ENCODE data around the gene ST3GAL3. TPM values are rescaled to one million over a fixed set of nuclear protein-coding genes. Genes with fewer than 3 reads are reported as not detected.

Gene ST3GAL3
- total RNA-seq, 1 donor from 2014 or later, result 34.3 TPM

GRCh38 chr1:43854473-43854872, 147.1 kb downstream of the ST3GAL3 start:
- intact Hi-C loops (cut with DNase I), result no loop called here
- no peak for DNase-seq (ENCODE audit: low spot score in 2 of 2)
- no peak overlapping the region for H3K4me3 ChIP-seq

GRCh38 chr1:43856188-43856587, 148.9 kb downstream of the ST3GAL3 start:
- peaks cover 0 to 2% of the 10 kb centered on the region in 2 donors for H3K4me1 ChIP-seq
- no peak for DNase-seq (ENCODE audit: low spot score in 2 of 2)
- no peak overlapping the region for H3K4me3 ChIP-seq
- intact Hi-C loops (cut with DNase I), result no loop called here
- no peaks in the 10 kb centered on the region for H3K27me3 ChIP-seq
- no peak for TF ChIP-seq CTCF (IDR thresholded peaks at IDR 0.05)
- no peaks in the 10 kb centered on the region for H3K9me3 ChIP-seq
- no peaks in the 10 kb centered on the region for H3K36me3 ChIP-seq
- no peak overlapping the region for H3K27ac ChIP-seq

More at GRCh38 chr1:43854473-43854872, 147.1 kb downstream of the ST3GAL3 start:
- TF ChIP-seq CTCF (IDR thresholded peaks at IDR 0.05), result no peak
- Histone ChIP-seq H3K4me1 (peaks cover 0 to 2% of the 10 kb centered on the region in 2 donors), H3K9me3 (no peaks in the 10 kb centered on the region), H3K27me3 (no peaks in the 10 kb centered on the region), H3K27ac (no peak overlapping the region), H3K36me3 (no peaks in the 10 kb centered on the region)

- no peak overlapping the region for H3K27ac ChIP-seq
- H3K4me1 ChIP-seq, result peaks cover 0 to 2% of the 10 kb centered on the region in 2 donors
- H3K4me3 ChIP-seq, result no peak overlapping the region
- H3K36me3 ChIP-seq, result no peaks in the 10 kb centered on the region
- TF ChIP-seq CTCF (IDR thresholded peaks at IDR 0.05), result no peak
- no peaks in the 10 kb centered on the region for H3K9me3 ChIP-seq
- DNase-seq (ENCODE audit: low spot score in 2 of 2), result no peak
- intact Hi-C loops (cut with DNase I), result no loop called here
- no peaks in the 10 kb centered on the region for H3K27me3 ChIP-seq
Observed at GRCh38 chr1:43857163-43857562, 149.8 kb downstream of the ST3GAL3 start.

- no peaks in the 10 kb centered on the region for H3K36me3 ChIP-seq
- TF ChIP-seq CTCF (IDR thresholded peaks at IDR 0.05), result no peak
- H3K4me3 ChIP-seq, result no peak overlapping the region
- intact Hi-C loops (cut with DNase I), result no loop called here
- H3K27ac ChIP-seq, result no peak overlapping the region
- H3K27me3 ChIP-seq, result no peaks in the 10 kb centered on the region
- DNase-seq (ENCODE audit: low spot score in 2 of 2), result no peak
- H3K9me3 ChIP-seq, result no peaks in the 10 kb centered on the region
- H3K4me1 ChIP-seq, result peaks cover 0 to 2% of the 10 kb centered on the region in 2 donors
Observed at GRCh38 chr1:43858324-43858723, 151.0 kb downstream of the ST3GAL3 start.

- no peaks in the 10 kb centered on the region for H3K9me3 ChIP-seq
- no peak overlapping the region for H3K4me3 ChIP-seq
- no peak overlapping the region for H3K27ac ChIP-seq
- TF ChIP-seq CTCF (IDR thresholded peaks at IDR 0.05), result no peak
- H3K27me3 ChIP-seq, result no peaks in the 10 kb centered on the region
- no peak for DNase-seq (ENCODE audit: low spot score in 2 of 2)
- no peaks in the 10 kb centered on the region for H3K36me3 ChIP-seq
- no peaks in the 10 kb centered on the region for H3K4me1 ChIP-seq
- intact Hi-C loops (cut with DNase I), result no loop called here
Observed at GRCh38 chr1:43861337-43861736, 154.0 kb downstream of the ST3GAL3 start.

Data from ascending aorta (tissue), 2 donors.